Heart left ventricle (tissue), 13 donors: ENCODE measurements around the gene RGS9.

ENCODE experiments used
- POLR2A ChIP-seq, 2 donors: fragments of 450-650 bp; IDR thresholded peaks; one replicate each; pipeline ENCODE4 v1.6.1; 2017; ENCODE audit warnings: antibody characterized with exemption in 2 of 2, mild to moderate bottlenecking in 2 of 2, moderate library complexity in 2 of 2
- TF ChIP-seq, protein P1 (sequence below), 12 donors: fragments of 200-600 bp; sonication (generic) in 4 of 12; IDR thresholded peaks; one replicate each; pipeline versions ENCODE4 v1.5.0 to v1.8.0; 2018 to 2022; ENCODE audit warnings: antibody characterized with exemption in 12 of 12, mild to moderate bottlenecking in 5 of 12
- donor health status: ischemic (EF 13 %, LVEDD 7.1; RV severe dilation, severe dysfunction).
- donor health status: DM: no; HTN: yes; CAD: no.
- donor health status: DM: no; HTN: no; CAD: no.
- donor health status: ischemic (EF 25% LVEDD 6.9; RV normal size, moderate dysfunction).
- donor health status: ischemic (EF 25% LVEDD 5.7; RV mildly dilated, moderate dysfunction).
- donor health status: ischemic (EF 35%, LVEDD 5.7; RV mildly dilated, moderate dysfunction).
- donor health status: nonischemic (EF 11% LVEDD 7.7; RV severe dilation, severe dysfunction).
- donor health status: DM: yes; HTN: yes; CAD: no.
- donor health status: PGD.
- donor health status: ischemic (EF 29% LVEDD 5.4; RV normal size, mild dysfunction).
- donor health status: nonischemic (EF 23%, LVEDD 6.1; RV moderate dilation, normal function).

DNA sequence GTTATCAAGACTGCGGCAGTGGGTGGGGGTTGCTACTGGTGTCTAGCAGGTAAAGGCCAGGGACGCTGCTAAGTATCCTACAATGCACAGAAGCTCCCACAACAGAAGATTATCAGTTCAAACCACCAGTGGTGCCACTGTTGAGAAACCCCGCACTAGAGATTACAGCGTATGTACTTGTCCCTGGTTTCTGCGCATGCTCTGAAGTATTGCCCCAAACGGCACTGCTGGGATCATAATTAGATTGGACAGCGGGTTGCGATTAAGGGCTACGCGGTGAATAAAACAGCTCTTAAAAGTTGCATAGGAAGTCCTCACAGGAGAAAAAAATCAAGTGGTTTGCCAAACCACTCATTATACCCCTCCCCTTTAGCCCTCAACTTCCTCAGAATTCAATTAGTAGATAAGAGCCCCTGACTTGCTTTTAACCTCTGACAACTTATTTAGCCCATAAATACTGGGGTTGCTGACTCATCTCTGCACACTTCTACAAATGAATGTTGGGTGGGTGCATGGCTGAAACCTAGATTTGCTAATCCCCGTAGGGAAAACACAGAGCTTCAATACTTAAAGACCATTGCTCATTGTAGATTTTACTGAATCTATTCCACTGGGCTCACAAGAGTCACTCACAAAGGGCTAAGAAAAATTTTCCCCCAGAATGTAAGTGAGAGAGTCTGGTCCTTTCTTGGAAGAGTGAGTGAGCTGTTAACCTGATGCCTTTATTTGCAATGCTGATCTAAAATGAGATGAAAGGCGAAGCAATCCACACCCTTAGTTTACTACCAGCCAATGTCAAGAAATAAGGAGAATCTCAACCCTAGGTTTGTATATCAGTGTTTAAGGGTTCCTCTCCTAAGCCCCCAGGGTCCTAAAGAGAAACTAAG, 91.8 kb downstream of the RGS9 start:
- TF ChIP-seq, protein P1, sequence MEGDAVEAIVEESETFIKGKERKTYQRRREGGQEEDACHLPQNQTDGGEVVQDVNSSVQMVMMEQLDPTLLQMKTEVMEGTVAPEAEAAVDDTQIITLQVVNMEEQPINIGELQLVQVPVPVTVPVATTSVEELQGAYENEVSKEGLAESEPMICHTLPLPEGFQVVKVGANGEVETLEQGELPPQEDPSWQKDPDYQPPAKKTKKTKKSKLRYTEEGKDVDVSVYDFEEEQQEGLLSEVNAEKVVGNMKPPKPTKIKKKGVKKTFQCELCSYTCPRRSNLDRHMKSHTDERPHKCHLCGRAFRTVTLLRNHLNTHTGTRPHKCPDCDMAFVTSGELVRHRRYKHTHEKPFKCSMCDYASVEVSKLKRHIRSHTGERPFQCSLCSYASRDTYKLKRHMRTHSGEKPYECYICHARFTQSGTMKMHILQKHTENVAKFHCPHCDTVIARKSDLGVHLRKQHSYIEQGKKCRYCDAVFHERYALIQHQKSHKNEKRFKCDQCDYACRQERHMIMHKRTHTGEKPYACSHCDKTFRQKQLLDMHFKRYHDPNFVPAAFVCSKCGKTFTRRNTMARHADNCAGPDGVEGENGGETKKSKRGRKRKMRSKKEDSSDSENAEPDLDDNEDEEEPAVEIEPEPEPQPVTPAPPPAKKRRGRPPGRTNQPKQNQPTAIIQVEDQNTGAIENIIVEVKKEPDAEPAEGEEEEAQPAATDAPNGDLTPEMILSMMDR (IDR thresholded peaks at IDR 0.05): no peak
- no peak for TF ChIP-seq POLR2A (IDR thresholded peaks at IDR 0.05)
